ENCODE measurements around the gene ATP1A1. TPM values are rescaled to one million over a fixed set of nuclear protein-coding genes. Genes with fewer than 3 reads are reported as not detected.

Gene ATP1A1
- total RNA-seq, 4 donors from 2014 or later, result 556 to 703 (median 561) TPM

GRCh38 chr1:116331523-116331922, 41.5 kb upstream of the ATP1A1 start:
- DNase-seq (ENCODE audit: low spot score in 2 of 2), result no peak
- Histone ChIP-seq H3K27ac (no peak overlapping the region), H3K4me1 (peaks cover 10% of the 10 kb centered on the region), H3K9me3 (no peaks in the 10 kb centered on the region), H3K36me3 (no peaks in the 10 kb centered on the region), H3K4me3 (no peak overlapping the region), H3K27me3 (no peaks in the 10 kb centered on the region)
- 86% methylated on average over 3 of the region's 3 CpGs for WGBS
- TF ChIP-seq POLR2AphosphoS5 (IDR thresholded peaks at IDR 0.05), result no peak
- TF ChIP-seq POLR2A (IDR thresholded peaks at IDR 0.05), result no peak

DNA sequence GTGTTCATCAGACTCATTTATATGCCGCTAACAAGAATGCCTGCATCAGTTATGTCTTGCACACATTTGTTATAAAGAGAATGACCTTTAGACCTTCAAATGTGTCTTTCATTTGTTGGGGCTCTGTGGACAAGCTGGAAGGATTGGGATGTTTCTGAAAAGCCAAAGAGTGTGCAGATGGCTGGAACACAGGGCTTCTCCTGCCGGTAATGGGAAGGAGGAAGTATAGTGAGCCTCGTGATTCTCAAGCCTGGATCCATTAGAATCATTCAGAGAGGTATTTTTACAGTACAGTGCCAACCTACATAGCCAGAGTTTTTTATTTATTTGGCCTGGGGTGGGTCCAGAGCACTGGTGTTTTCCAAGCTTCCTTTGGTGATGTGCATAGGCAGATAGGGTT, 40.6 kb upstream of the ATP1A1 start:
- peaks cover 10% of the 10 kb centered on the region for H3K4me1 ChIP-seq
- DNase-seq (ENCODE audit: low spot score in 2 of 2), result no peak
- no peak for TF ChIP-seq POLR2A (IDR thresholded peaks at IDR 0.05)
- TF ChIP-seq, protein P1, sequence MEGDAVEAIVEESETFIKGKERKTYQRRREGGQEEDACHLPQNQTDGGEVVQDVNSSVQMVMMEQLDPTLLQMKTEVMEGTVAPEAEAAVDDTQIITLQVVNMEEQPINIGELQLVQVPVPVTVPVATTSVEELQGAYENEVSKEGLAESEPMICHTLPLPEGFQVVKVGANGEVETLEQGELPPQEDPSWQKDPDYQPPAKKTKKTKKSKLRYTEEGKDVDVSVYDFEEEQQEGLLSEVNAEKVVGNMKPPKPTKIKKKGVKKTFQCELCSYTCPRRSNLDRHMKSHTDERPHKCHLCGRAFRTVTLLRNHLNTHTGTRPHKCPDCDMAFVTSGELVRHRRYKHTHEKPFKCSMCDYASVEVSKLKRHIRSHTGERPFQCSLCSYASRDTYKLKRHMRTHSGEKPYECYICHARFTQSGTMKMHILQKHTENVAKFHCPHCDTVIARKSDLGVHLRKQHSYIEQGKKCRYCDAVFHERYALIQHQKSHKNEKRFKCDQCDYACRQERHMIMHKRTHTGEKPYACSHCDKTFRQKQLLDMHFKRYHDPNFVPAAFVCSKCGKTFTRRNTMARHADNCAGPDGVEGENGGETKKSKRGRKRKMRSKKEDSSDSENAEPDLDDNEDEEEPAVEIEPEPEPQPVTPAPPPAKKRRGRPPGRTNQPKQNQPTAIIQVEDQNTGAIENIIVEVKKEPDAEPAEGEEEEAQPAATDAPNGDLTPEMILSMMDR (IDR thresholded peaks at IDR 0.05), result no peak
- no peak for TF ChIP-seq EP300 (IDR thresholded peaks at IDR 0.05)
- TF ChIP-seq POLR2AphosphoS5 (IDR thresholded peaks at IDR 0.05), result no peak
- H3K27me3 ChIP-seq, result no peaks in the 10 kb centered on the region
- no peaks in the 10 kb centered on the region for H3K36me3 ChIP-seq
- no peak overlapping the region for H3K27ac ChIP-seq
- H3K9me3 ChIP-seq, result no peaks in the 10 kb centered on the region
- H3K4me3 ChIP-seq, result no peak overlapping the region
- 44% methylated on average over 3 of the region's 3 CpGs for WGBS

- H3K27ac ChIP-seq, result peak overlapping the region; percentile 49
- WGBS, result 89% methylated on average over 5 of the region's 5 CpGs
- no peak for TF ChIP-seq EP300 (IDR thresholded peaks at IDR 0.05)
- DNase-seq (ENCODE audit: low spot score in 2 of 2), result no peak
- H3K9me3 ChIP-seq, result no peaks in the 10 kb centered on the region
- H3K36me3 ChIP-seq, result no peaks in the 10 kb centered on the region
- peaks cover 10% of the 10 kb centered on the region for H3K4me1 ChIP-seq
- H3K4me3 ChIP-seq, result no peak overlapping the region
- H3K27me3 ChIP-seq, result no peaks in the 10 kb centered on the region
Measured at GRCh38 chr1:116333171-116334014, 39.7 kb upstream of the ATP1A1 start.

DNA sequence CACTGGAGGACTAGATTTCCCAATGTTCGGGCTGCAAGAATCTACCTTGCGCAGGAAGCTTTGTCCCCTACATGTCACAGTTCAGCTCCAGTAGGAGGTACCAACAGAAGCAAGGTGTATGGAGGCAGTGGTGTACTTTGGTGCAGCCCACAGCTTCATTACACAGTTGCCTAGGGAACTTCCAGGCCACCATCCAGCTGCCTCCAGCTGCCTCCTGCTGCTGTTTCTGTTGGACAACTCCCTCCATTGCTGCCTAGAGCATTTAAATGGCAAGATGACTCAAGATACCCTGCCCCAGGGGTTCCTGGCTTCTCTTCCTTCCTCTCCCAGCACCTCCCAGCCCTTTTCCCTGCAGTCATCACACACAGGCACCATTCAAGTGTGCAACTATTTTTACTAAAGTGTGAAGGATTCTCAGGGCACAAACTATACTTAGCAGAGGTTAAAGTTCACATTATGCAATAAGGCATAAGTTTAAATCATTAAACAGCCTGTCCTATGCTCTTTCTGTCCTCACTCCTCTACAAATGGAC, 39.0 kb upstream of the ATP1A1 start:
- no peaks in the 10 kb centered on the region for H3K36me3 ChIP-seq
- H3K9me3 ChIP-seq, result no peaks in the 10 kb centered on the region
- WGBS, result 67% methylated on average over 2 of the region's 2 CpGs
- H3K4me3 ChIP-seq, result no peak overlapping the region
- peak overlapping the region; percentile 49 for H3K27ac ChIP-seq
- TF ChIP-seq EP300 (IDR thresholded peaks at IDR 0.05) (no peak), POLR2AphosphoS5 (IDR thresholded peaks at IDR 0.05) (peak in 1 of 3 donors; percentile 54)
- no peaks in the 10 kb centered on the region for H3K27me3 ChIP-seq
- peaks cover 10% of the 10 kb centered on the region for H3K4me1 ChIP-seq
- no peak for DNase-seq (ENCODE audit: low spot score in 2 of 2)

DNA sequence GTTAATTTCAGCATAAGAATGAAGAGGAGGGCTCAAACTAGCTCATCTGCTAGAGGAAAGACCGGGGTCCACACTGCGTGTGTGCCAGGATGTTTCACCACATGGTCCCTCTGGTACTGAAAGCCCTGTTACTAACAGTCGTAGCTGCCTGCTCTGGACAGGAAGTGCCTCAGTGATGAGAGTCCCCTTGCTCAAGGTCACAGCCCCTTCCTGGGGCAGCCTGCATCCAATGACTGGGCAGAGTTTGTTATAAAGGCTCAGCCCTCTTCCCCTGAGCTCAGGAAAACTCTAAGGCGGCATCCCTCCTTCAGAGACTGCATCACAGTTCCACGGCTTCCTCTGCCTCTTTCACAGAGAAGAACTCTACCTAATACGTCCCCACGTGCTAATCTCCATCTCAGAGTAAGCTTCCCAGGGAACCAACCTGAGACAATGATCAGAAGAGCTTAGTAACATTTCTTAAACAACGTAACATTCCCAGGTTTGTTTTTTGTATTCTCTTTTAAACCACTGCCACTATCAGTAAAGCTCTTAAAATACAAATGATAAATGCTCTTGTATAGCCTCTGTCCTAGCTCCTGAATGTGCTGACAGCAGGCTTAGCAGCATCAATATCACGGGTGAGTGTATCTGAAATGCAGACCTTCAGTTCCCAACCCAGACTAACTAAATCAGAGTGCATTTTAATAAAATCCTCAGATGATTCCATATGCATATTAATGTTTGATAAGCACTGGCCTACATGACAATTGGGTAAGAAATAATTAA, 38.0 kb upstream of the ATP1A1 start:
- H3K4me1 ChIP-seq, result peaks cover 13% of the 10 kb centered on the region
- H3K27me3 ChIP-seq, result no peaks in the 10 kb centered on the region
- H3K36me3 ChIP-seq, result no peaks in the 10 kb centered on the region
- 77% methylated on average over 9 of the region's 9 CpGs for WGBS
- no peaks in the 10 kb centered on the region for H3K9me3 ChIP-seq
- no peak for DNase-seq (ENCODE audit: low spot score in 2 of 2)
- no peak overlapping the region for H3K4me3 ChIP-seq
- TF ChIP-seq, protein P1 (IDR thresholded peaks at IDR 0.05), result no peak
- TF ChIP-seq EP300 (IDR thresholded peaks at IDR 0.05), result no peak
- no peak for TF ChIP-seq POLR2A (IDR thresholded peaks at IDR 0.05)
- TF ChIP-seq POLR2AphosphoS5 (IDR thresholded peaks at IDR 0.05), result no peak
- H3K27ac ChIP-seq, result no peak overlapping the region

DNA sequence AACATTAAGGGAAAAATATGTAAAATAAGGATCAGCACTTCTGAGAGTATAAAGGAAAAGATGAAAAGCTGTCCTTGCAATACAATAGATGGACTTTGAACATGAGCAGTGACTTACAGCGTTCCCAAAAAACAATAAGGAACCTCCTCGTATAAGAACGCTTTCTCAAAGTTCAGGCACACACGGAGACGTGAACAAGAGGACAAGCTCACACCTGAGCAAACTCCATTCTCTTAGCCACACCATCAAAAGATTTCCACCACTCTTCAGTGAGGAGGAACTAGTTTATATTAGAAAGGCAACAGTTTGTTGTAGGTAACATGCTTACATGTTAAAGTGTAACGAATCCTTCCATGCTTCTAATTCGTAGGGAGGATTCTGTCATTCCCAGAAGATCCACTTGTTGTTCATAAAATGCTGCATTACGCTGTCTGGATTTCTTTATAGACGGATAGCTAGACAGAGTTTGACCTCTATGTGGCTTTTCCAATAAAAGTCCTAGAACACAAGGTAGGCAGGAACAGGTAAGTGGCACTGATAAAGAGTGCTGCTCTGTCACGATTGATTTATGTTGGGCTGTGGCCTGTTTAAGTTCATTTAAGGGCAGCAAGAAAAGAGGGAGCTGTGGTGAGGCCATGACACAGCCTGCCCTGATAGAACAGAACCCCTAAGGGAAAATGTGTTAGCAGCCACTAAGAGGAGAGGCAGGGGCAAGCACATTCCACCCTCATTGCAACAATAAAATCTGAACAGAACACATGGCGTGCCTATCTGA, 37.0 kb upstream of the ATP1A1 start:
- H3K27me3 ChIP-seq, result no peaks in the 10 kb centered on the region
- TF ChIP-seq EP300 (IDR thresholded peaks at IDR 0.05), result no peak
- H3K4me1 ChIP-seq, result peaks cover 20% of the 10 kb centered on the region
- no peak overlapping the region for H3K4me3 ChIP-seq
- DNase-seq (ENCODE audit: low spot score in 2 of 2), result no peak
- no peak overlapping the region for H3K27ac ChIP-seq
- H3K9me3 ChIP-seq, result no peaks in the 10 kb centered on the region
- WGBS, result 89% methylated on average over 11 of the region's 11 CpGs
- H3K36me3 ChIP-seq, result no peaks in the 10 kb centered on the region

All from suprapubic skin (tissue), 4 donors.